ENCODE measurements around the gene CASQ2.

CASQ2 gene

DNA sequence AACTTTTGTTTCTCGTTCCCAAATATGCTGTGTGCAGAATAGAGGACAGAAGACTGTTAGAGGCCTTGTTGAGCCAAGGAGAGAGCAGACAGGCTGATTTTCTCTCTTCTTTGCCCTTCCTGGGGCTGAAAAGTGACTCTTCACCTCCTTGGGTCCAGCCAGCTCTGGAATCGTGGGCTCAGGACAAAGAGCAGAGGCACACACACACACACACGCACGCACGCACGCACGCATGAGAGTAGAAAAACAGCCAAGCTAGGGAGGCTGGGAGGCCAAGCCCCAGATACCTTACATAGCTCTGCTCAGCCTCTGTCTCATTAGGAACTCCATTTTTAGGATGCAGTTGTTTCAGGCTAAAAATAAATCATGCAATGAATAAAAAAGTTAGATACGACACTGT lies at the start of gene CASQ2:
Gene CASQ2, minus strand, starts transcription at position 166 of the 400 bp plus-strand sequence. CDS start 173 bp downstream, outside the sequence.
- DNase-seq = no peak

GRCh38 chr1:115815694-115816093 lies 47.2 kb upstream of the CASQ2 start:
- DNase-seq = no peak

- DNase-seq = no peak
These were observed 46.3 kb upstream of the CASQ2 start for GRCh38 chr1:115814685-115815398.

GRCh38 chr1:115813727-115814126 lies 45.2 kb upstream of the CASQ2 start:
- DNase-seq = no peak

GRCh38 chr1:115811140-115811828 lies 42.8 kb upstream of the CASQ2 start:
- DNase-seq = no peak

DNA sequence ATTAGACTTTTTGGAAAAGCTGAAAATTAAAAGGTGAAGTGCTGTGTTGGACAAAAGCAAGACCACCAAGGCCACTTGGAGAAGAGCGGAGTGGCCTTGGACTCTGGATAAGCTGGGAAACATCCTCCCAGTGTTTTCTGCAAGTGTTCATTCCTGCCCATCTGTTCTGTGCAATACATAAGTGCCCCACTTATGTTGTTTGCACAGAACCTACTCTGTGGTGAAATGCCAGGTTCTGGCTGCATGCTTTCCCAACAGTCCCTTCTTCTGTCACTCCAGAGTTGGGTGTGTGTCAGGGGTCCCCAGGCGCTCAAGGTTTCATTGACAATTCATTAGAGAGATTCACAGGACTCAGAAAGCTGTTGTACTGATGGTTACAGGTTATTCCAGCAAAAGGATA lies 42.1 kb upstream of the CASQ2 start:
- DNase-seq = no peak

GRCh38 chr1:115809847-115810246 lies 41.3 kb upstream of the CASQ2 start:
- DNase-seq = no peak

DNA sequence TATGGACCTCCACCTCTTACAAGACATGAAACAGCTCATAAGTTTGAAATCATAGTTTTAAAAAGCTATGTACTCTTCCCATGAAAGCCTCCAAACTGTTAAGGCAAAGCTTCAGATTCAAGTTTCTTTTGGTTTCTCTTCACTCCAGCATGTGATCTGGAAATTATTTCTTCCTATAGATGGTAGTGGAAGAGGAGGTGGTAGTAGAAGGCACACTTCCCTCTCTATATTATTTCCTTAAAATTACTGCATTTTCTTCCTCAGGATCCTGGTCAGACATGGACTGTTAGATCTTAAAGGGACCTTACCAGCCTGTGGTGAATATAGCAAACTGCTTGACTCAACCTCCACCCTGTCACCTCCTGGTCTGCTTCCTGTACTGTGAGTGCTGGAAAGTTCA lies 40.6 kb upstream of the CASQ2 start:
- DNase-seq = no peak

DNA sequence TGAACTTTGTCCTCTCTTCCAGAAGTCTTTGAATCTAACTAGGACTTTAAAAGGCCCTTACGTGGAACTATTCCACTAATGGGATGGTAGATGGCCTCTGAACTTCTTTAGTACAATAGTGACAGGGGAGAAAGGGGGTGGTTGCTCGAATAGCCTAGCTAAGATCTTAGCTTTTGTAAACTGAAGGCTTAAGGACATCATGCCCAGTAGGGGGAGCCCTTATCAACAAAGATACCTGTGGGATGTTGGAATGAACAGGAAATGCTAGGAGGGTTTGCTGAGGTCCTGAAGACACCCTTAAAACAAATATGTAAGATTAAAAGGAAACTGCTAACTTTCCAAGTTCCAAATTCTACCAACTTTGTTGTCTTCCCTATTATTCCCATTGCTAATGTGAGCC lies 39.2 kb upstream of the CASQ2 start:
- DNase-seq = peak; percentile 67

GRCh38 chr1:115805597-115805996 lies 37.1 kb upstream of the CASQ2 start:
- DNase-seq = no peak

- no peak for DNase-seq
These were observed 33.9 kb upstream of the CASQ2 start for GRCh38 chr1:115802416-115802815.

GRCh38 chr1:115797486-115797885 lies 29.0 kb upstream of the CASQ2 start:
- no peak for DNase-seq

- no peak for DNase-seq
These were observed 28.4 kb upstream of the CASQ2 start for GRCh38 chr1:115796897-115797296.

DNA sequence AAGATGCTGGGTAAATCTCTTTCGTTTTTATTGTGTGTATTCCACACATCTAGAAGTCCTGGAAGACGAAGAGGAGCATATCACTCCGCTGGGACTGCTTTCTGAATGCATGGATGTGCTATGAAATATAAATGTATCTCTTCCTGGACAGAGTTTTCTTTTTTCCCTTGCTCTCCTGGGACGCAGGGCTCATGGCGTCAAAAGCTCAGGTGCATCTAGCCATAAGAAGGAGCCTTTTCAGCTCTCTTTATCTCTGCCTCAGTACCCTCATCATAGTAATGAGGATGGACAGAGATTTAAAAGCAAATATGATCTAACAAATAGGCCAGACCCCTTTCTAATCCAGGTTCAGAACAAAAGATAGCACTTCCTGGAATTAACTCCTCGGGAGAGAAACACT lies 27.5 kb upstream of the CASQ2 start:
- DNase-seq = no peak

- DNase-seq = no peak
These were observed 26.6 kb upstream of the CASQ2 start for GRCh38 chr1:115794976-115795639.

GRCh38 chr1:115793162-115793561 lies 24.6 kb upstream of the CASQ2 start:
- DNase-seq = no peak

DNA sequence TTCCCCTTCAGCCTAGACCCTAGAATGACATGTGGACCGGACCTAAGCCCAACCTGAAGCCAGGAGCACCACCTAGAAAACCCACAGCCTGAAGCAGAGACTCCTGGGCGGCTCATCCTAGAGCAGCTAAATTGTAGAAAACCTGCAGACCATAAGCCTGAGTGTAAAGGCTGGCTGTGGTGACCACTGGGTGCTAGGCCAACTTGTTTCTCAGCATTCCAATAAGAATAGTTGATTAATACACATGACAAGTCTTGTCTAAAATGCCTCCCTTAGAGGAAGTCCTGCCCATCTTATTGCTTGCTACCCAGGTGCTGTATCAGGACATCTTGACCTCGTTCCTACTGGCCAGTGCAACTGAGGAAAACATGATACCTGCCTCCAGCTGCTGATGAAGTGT lies 23.3 kb upstream of the CASQ2 start:
- DNase-seq = no peak

DNA sequence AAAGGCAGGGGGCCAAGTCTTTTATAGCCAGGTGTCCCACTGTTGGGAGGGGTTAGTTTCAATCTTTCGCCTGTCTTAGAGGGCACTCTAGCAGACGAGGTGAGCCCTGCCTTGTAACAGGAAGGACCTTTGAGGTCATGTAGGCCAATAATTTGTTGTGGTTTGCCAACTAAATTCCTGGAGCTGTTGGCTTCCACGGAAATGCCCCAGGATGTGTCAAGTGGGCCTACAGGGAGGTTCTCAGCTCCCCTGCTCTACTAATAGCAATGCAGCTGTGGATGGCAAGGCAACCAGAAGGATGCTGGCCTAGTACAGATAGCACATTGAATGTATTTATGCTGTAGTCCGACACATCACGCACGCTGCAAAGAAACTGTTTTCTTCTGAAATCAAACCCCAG lies 22.3 kb upstream of the CASQ2 start:
- no peak for DNase-seq

- no peak for DNase-seq
These were observed 21.8 kb upstream of the CASQ2 start for GRCh38 chr1:115790356-115790755.

- no peak for DNase-seq
These were observed 14.8 kb upstream of the CASQ2 start for GRCh38 chr1:115783311-115783710.

- no peak for DNase-seq
These were observed 14.2 kb upstream of the CASQ2 start for GRCh38 chr1:115782571-115783281.

DNA sequence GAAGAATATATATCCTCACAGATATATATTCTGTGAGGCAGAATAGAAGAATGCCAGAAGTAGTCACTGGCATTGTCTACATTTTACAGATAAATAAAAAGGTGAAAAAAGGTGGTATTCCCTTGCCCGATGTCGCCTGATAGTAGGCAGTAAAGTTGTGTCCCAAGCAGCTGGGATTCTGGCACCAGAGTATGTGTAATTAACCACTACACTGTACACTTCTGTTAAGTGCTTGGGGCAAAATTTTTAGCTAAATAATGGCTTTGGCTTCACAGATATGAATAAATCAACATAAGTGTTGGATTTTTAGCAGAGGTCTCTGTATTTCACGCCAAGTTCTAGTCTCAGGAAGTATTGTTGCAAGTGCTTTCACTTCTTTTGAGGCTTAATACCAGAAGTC lies 13.3 kb upstream of the CASQ2 start:
- no peak for DNase-seq

- no peak for DNase-seq
These were observed 12.8 kb upstream of the CASQ2 start for GRCh38 chr1:115781343-115781742.
